GM19395 (cell line): ENCODE data around the gene REXO1.

ENCODE experiments used
- ATAC-seq: cut with Tn5 transposase; IDR thresholded peaks from one replicate; pipeline ENCODE4 v1.9.1; 2021; ENCODE audit warnings: mild to moderate bottlenecking, moderate library complexity; ENCODE audit not compliant: unreplicated experiment

The REXO1 gene

DNA sequence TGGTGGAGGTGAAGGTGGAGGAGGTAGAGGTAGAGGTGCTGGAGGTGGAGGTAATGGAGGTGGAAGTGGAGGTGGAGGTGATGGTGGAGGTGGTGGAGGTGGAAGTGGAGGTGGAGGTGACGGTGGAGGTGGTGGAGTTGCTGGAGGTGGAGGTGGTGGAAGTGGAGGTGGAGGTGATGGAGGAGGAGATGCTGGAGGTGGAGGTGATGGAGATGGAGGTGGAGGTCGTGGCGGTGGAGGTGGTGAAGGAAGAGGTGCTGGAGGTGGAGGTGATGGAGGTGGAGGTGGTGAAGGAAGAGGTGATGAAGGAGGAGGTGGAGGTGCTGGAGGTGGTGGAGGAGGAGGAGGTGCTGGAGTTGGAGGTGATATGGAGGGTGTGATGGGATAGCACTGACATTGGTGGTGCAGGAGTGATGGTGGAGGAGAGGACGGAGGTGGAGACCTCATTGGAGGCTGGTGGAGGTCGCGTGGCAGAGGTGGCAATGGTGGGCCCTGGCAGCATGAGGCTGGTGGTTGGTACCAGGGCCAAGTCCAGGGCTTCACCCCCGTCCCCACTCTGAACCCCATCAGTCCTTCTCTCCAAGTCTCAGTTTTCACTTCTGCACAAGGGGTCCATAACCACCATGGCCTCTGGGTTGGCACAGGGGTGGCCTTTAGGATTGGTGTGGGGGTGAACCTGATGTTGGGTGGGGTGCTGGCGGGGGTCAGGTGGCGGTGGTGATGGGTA, 79.2 kb downstream of the REXO1 start:
- no peak for ATAC-seq

DNA sequence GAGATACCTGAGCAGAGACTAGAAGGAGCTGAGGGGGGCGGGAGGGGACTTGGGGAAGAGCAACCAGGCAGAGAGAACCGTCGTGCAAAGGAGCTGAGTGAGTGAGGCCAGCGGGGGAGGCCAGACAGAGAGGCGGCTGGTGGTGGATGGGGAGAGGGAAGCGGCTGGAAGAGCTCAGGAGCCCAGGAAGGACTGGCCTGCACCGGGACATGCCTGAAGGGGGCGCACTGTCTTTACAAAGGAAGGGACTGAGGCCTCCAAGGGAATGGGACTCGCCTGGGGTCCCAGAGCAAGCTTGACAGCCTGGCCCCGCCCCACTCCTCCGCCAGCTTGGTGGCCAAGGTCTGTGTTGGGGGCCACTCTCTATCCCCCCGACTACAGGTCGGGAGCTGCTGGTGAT, 80.0 kb downstream of the REXO1 start:
- no peak for ATAC-seq

GRCh38 chr19:1767464-1767933, 80.8 kb downstream of the REXO1 start:
- no peak for ATAC-seq

GRCh38 chr19:1766800-1767352, 81.4 kb downstream of the REXO1 start:
- no peak for ATAC-seq

DNA sequence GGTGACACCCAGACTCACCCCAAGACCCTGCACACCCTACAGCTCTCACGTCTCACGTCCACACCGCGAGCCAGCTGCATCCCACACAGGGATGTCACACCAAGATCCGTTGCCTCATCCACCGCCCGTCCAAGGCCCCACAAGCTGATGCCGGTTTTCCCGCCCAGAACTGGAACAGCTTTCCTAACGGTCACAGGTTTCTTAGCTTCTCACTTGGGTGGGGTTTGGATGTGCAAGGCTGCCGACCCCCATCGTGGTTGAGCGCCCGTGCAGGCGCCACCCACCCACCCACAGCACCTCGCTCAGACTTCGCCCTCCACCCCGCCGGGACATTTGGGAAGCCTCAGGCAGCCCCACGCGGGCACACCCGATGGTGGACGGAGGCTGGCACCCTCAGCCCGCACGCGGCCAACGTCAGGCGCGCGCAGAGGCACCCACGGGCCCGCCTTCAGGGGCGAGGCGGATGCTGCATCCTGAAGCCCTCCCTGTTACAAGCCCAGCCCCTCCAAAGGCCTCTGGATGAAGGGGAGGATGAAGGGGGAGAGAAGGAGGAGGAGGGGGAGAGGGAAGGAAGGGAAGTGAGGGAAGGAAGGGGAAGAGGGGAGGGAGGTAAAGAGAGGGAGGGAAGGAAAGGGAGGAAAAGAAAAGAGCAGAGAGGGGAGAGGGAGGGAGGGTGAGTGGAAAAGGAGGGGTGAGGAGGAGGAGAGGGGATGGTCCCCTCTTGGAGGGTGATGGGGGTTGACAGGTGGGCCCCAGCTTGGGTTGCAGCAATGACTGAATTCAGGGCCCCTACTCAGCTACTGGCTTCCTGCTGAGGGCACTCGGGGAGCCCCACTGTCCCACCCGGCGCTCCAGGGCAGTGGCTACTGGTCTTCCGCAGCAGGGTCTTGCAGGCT, 82.1 kb downstream of the REXO1 start:
- no peak for ATAC-seq
